ENCODE data around the gene PLGLB1.
"Not testable (repeated sequence)": the region's sequence is repeated elsewhere in the genome, so short reads cannot be mapped to it uniquely, and the experiment has no call there.

PLGLB1 gene

DNA sequence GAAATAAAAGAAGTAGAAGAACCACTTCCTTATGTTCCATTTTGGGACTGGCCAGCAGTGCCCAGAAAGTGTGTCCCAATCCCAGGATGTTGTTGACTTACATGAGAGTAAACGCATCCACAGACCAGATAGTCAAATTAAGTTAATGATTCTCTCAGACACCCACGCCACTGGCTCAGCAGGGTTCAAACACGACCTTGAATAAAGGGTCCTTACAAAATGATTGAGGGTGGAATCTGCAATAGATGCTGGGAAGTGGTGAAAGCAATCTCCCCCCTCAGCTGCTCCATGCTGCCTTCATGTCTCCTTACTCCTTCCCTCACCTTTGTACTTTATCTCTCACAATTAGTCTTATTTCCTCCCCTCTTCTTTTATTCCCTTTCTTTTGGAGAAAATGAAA lies at the start of gene PLGLB1:
TSS of gene PLGLB1 (minus strand) at position 101 of the 400 bp plus-strand sequence. CDS start at position 40, 61 bp downstream.
- not testable (repeated sequence) for DNase-seq (ENCODE audit: low read depth)

DNA sequence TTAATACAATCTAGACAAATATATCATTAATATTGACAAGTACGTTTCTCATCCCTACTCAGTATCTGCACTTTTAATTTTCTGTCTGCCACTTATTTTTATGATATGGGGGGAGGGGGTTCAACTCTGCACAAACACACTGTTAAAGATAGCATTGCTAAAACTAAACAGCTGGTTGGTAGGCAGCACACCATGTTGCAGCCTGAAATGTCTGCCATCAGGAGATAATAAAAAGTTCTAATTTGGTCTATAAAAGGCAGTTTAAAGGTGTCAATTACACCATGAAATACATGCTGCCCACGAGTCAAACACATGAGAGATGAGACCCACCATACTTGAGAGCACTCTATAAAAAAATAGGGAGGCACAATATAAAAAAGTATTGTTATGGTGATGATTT lies 42.7 kb upstream of the PLGLB1 start:
- DNase-seq (ENCODE audit: low read depth): not testable (repeated sequence)

DNA sequence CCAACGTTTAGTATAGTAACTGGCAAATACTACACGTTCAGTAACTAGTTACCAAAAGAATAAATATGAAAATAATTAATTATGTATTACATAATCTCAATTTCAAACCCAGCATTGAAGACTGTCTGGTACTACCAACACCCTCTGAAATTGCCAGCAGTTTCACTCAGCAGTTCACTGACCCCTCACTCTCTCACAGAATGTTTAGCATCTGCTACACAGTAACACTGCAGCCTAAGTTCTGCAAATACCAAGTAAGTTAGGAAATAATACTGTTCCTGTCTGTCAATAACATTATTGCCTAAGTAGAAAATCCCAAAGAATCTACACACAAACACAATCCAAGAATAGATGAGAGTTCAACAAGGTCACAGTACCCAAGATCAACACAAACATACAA lies 41.8 kb upstream of the PLGLB1 start:
- DNase-seq (ENCODE audit: low read depth): not testable (repeated sequence)

DNA sequence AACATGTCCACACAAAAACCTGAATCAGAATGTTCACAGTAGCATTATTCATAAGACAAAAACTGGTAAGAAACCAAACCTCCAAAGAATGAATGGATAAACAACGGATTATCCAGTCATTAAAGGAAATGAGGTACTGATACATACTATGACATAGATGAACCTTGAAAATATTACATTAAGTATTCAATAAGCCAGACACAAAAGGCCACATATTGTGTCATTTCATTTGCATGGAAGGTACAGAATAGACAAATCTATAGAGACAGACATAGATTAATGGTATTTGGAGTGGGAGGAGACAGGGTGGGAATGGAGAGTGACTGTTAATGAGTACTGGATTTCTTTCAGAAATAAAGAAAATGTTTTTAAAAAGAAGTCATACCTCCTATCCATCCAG lies 39.9 kb upstream of the PLGLB1 start:
- not testable (repeated sequence) for DNase-seq (ENCODE audit: low read depth)

DNA sequence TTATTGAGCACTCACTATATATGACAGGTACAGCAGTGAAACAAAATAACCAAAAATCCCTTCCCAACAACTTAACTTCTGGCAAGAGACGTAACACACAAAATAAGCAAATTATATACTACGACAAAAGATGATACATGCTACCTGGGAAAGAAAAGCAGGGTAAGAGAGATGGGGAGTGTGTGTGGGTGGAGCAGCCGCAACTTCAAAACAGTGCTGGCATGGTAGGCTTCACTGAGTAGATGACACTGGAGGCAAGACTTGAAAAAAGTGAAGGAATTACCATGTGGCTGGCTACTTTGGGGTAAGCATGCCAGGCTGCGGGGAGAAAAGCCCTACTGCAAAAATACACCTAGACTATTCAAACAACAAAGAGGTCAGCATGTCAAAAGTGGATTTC lies 36.0 kb upstream of the PLGLB1 start:
- DNase-seq (ENCODE audit: low read depth): not testable (repeated sequence)

DNA sequence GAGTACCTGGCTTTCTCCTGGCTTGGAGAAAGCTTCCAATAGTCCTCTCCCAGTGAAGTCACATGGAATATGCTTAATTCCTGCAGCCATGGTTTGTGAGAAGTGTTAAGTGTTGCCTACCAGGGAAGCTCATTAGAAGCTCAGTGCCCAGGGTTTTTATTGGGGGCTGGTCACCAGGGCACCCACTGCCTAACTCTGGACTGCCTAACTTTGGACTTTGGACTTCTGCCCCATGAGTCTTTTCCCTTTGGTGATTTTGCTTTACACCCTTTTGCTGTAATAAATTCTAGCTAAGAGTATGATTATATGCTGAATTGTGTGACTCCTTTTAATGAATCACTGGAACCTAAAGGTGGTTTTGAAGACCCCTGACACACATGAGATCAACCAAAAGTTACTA lies 35.2 kb upstream of the PLGLB1 start:
- DNase-seq (ENCODE audit: low read depth): not testable (repeated sequence)

DNA sequence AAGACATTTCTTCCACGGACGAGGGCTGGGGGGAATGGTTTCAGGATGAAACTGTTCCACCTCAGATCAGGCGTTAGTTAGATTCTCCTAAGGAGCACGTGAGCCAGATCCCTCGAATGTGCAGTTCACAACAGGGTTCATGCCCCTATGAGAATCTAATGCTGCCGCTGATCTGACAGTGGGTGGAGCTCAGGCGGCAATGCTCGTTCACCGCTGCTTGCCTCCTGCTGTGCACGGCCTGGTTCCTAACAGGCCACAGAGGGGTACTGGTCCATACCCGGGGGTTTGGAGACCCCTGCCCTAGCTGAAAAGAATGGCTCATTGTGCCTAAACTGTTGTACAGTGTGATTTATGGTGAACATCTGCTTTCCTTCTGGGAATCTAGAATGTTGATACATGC lies 34.8 kb upstream of the PLGLB1 start:
- not testable (repeated sequence) for DNase-seq (ENCODE audit: low read depth)

DNA sequence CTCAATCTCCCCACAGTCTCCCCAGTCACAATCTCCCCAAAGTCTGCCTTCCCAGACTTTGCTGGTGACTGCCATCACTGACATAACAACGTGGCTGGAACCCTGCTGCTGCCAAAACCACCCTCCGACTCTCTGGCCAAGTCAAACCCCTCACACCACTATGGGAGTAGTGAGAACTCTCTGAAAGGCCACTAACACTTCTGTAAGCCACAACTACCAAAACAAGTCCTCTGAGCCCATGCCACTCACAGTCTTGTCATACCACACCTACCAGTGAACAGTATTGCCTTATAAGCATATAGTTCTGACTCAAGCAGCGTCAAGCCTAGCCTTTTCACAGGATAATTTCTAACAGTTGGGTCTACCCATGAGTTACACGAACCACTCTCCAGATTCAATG lies 32.7 kb upstream of the PLGLB1 start:
- not testable (repeated sequence) for DNase-seq (ENCODE audit: low read depth)

DNA sequence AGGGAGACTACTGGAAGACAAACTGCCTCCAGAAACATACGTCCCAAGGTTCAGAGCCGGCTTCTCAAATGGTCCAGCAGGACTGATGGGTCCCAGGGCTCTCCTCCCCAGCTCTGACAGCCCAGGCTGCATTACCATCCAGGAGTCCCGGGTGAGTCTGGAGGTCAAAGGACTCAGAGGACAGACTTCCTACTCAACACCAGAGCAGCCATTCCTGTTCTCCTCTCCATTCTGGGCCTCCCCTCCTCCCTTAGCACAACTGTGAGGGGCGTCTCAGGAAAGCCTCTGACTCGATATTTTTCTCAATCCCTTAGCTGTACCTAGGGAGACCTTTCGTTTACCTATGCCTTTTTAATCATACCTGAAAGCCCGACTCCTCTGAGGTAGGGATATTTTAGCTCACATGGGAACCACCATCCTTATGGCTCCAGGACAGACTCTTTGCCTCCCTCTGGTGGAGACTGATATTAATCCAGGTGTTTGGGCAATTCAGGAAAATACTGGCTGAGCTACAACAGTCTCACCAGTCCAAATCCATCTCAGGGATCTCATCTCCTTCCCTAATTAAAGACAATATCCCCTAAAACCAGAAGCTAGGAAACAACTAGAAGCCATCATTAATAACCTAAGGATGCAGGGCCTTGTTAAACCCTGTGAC lies 19.8 kb upstream of the PLGLB1 start:
- DNase-seq (ENCODE audit: low read depth): not testable (repeated sequence)

DNA sequence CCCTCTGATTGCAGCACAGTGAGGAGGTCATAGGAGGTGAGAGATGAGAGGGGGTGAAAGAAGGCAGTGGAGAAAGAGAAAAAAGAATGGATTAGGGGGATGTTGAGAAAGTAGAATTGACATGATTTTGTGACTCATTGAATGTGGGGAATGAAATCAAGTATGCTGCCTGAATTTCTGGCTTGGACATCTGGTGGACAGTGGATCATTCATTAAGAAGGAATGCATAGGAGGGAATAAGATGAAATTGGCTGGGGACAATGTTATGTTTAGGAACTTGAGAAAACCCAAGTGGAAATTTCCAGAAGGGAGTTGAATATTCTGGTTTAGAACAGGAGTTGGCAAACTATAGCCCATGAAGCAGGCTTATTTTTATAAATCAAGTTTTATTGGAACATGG lies 7.0 kb upstream of the PLGLB1 start:
- not testable (repeated sequence) for DNase-seq (ENCODE audit: low read depth)

DNA sequence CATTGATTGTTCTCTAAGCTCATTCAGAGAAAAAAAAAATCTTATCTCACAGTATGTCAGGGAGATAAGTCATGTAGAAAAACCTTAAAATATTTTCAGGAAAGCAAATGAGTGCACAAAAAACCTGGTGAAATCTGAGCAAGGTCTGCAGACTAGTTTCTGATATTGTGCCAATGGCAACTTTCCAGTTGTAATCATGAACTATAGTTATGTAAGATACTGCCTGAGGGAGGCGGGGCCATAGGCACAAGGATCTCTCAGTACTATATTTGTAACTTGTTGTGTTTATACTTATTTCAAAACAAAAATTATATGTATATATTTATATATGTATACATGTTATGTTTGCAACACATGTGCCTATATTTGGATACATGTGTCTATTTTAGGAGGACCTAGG lies 5.2 kb upstream of the PLGLB1 start:
- DNase-seq (ENCODE audit: low read depth): not testable (repeated sequence)

DNA sequence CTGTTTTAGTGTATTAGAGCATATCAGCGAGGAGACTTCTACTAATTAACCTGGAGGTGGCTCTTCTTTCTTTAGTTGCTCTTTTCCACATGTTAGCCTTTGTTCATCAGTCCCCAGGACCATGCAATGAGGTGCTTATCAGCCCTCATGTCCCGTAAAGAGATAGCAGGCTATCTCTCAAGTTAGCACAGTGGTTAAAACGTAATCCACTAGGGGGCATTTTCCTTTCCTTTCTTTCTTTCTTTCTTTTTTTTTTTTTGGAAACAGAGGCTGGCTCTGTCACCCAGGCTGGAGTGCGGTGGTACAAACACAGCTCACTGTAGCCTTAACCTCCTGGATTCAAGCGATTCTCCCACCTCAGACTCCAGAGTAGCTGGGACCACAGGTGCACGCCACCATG lies 4.3 kb upstream of the PLGLB1 start:
- DNase-seq (ENCODE audit: low read depth): not testable (repeated sequence)

DNA sequence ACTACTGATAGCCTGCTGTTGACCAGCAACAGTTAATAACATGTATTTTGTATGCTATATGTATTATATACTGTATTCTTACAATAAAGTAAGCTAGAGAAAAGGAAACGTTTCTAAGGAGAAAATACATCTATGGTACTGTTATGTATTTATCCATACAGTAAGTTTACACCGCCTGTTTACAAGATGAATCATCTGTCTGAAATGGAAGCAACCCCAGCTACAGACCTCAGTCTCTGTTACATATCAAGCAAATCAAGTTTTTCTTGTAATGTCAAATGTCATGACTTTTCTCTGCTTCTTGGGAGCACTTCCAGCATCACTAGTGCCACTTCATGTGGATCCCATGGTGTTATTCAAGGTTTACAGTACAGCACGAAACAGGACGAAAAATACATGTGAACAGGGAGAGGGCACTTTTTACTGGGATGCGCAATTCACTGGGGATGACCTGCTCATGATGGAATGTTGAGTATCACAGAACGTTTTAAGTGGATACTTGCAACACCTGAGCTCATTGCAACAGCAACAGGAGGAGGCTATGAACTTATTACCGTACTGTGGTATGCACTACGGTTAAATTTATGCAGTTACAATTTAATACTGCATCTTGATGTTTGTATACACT lies 2.5 kb upstream of the PLGLB1 start:
- not testable (repeated sequence) for DNase-seq (ENCODE audit: low read depth)

DNA sequence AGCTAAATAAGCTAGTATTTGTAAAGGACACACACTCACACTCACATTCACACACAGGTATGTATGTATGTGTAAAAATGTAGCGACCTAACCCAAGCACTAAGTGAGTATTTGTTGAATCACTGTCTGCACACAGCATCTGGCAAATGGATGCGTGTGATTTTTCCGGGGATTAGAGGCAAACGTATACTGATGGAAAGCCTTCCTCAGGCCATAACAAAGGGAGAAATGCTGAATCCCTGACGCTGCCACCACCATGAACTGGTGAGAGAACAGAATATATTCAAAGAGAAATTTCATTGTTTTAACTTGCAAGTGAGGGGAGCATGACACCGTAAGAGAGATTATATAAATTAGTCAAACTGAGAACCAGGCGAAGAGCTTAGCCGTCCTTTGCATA lies 601 bp downstream of the PLGLB1 start:
- DNase-seq (ENCODE audit: low read depth): not testable (repeated sequence)

DNA sequence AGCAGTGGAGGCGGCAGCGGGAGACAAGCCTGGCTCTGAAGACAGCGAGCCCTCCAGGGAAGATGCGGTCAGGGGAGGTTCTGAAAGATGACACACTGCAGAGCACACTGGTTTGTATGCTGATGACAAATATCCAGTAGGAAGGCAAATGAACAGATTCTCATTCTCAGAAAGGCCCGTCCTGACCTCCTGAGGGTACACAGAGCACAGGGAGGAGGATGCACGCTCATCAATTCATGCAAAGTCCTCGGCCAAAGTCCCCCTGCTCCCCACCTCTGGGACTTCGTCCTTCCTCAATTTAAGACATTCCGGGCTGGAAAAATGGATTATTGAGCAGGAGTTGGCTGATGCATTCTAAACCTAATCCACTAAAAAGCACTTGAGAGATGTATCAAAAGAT lies 2.6 kb downstream of the PLGLB1 start:
- not testable (repeated sequence) for DNase-seq (ENCODE audit: low read depth)

DNA sequence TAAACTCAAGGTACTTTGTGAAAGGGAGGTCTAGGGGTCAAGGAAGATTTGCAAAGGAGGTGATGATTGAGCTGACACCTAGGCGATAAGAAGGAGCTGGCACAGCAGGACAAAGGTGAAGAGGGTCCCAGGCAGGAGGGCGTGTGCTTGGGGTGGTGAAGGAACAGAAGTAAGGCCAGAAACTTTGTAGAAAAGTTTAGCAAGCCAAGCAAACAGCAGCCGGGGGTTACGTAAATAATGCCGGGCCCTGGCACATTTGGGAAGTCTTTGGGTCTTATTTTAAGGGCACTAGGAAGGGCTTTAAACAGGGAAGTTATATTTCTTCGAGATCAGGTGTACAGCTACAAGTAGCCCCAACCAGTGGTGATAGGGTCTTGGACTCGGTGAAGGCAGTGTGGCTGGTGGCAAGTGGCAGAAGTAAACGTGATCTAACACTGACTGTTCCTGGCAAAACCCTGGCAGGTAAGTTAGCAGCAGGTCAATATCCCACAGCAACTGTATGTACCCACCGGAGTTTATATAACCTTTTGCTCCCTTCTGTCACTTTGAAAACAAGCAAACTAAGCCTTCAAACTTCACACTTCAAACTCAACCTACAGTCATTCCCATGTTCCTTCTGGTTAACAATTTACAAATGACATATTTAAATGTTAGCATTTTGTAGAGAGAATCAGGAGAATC lies 7.0 kb downstream of the PLGLB1 start:
- not testable (repeated sequence) for DNase-seq (ENCODE audit: low read depth)

DNA sequence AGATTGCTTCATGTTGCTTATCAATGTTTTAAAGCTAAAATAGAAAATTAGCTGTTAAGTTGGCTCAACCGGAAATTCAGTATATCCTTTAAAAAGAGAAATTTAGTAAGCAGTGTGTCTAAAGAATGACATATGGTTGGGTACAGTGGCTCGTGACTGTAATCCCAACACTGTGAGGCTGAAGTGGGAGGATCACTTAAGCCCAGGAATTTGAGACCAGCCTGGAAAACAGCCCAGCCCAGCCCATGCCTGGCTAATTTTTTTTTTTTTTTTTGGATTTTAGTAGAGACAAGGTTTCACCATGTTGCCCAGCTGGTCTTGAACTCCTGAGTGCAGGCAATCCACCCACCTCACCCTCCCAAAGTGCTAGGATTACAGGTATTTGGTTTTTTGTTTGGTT lies 17.2 kb downstream of the PLGLB1 start:
- DNase-seq (ENCODE audit: low read depth): not testable (repeated sequence)

Measured in HS-27A (cell line).